Mesendoderm (in vitro differentiated cells): ENCODE data around the gene EPHA2.

Source experiments
- DNase-seq: peaks from one replicate; pipeline ENCODE4 v3.0.0; 2013
- H2AK5ac ChIP-seq: 2 replicates; pipeline ENCODE4 v1.6.1; 2013; ENCODE audit warnings: low read length, inconsistent platforms
- H2BK120ac ChIP-seq: 2 replicates; pipeline ENCODE4 v1.6.1; 2013; ENCODE audit warnings: low read depth, mild to moderate bottlenecking, low read length, moderate library complexity, mixed read lengths
- H2BK15ac ChIP-seq: replicated peaks from 2 replicates; pipeline ENCODE4 v1.6.1; 2013; ENCODE audit warnings: low read depth, mild to moderate bottlenecking, moderate library complexity
- H2BK5ac ChIP-seq: 2 replicates; pipeline ENCODE4 v1.6.1; 2013; ENCODE audit warnings: low read length, inconsistent platforms
- H3K18ac ChIP-seq: 2 replicates; pipeline ENCODE4 v1.6.1; 2013; ENCODE audit warnings: mild to moderate bottlenecking, low read length, mixed read lengths
- H3K23ac ChIP-seq: one replicate; pipeline ENCODE4 v1.6.1; 2013; ENCODE audit warnings: low read length
- H3K27ac ChIP-seq: 2 replicates; pipeline ENCODE4 v1.5.1; 2013; ENCODE audit warnings: low read depth, mild to moderate bottlenecking, inconsistent platforms, low read length, moderate library complexity
- H3K27me3 ChIP-seq: 2 replicates; pipeline ENCODE4 v1.6.1; 2013; ENCODE audit warnings: low read length, control low read depth, mild to moderate bottlenecking, inconsistent platforms; ENCODE audit not compliant: insufficient read depth, poor library complexity
- H3K36me3 ChIP-seq: 2 replicates; pipeline ENCODE4 v1.6.1; 2013; ENCODE audit warnings: low read length, inconsistent platforms; ENCODE audit not compliant: control insufficient read depth, insufficient read depth
- H3K4ac ChIP-seq: one replicate; pipeline ENCODE4 v1.6.1; 2013; ENCODE audit warnings: low read depth, mild to moderate bottlenecking, low read length, moderate library complexity
- H3K4me1 ChIP-seq: 2 replicates; pipeline ENCODE4 v1.6.1; 2013; ENCODE audit warnings: low read depth, low read length, inconsistent platforms; ENCODE audit not compliant: control insufficient read depth
- H3K4me2 ChIP-seq: 2 replicates; pipeline ENCODE4 v1.6.1; 2013; ENCODE audit warnings: low read length
- H3K4me3 ChIP-seq: 2 replicates; pipeline ENCODE4 v1.5.1; 2013; ENCODE audit warnings: mild to moderate bottlenecking, low read length
- H3K56ac ChIP-seq: one replicate; pipeline ENCODE4 v1.6.1; 2013; ENCODE audit warnings: low read length
- H3K79me1 ChIP-seq: 2 replicates; pipeline ENCODE4 v1.6.1; 2013; ENCODE audit warnings: low read length, inconsistent platforms
- H3K79me2 ChIP-seq: 2 replicates; pipeline ENCODE4 v1.6.1; 2013; ENCODE audit warnings: mild to moderate bottlenecking, low read length; ENCODE audit not compliant: control insufficient read depth, insufficient read depth
- H3K9ac ChIP-seq: 2 replicates; pipeline ENCODE4 v1.6.1; 2013; ENCODE audit warnings: low read length, inconsistent platforms
- H4K5ac ChIP-seq: one replicate; pipeline ENCODE4 v1.6.1; 2013; ENCODE audit warnings: low read length
- H4K8ac ChIP-seq: one replicate; pipeline ENCODE4 v1.6.1; 2013; ENCODE audit warnings: low read depth, mild to moderate bottlenecking, control low read depth, low read length, moderate library complexity
- WGBS: extraction: QIAGEN DNeasy Blood & Tissue Kit; methylation state at CpG from one replicate; pipeline ENCODE4 v1.1.7; 2013; ENCODE audit warnings: low lambda C conversion rate, missing lambda C conversion rate; ENCODE audit not compliant: insufficient coverage; ENCODE audit errors: extremely low coverage; 5-methylcytosine and 5-hydroxymethylcytosine counted together

Gene EPHA2

DNA sequence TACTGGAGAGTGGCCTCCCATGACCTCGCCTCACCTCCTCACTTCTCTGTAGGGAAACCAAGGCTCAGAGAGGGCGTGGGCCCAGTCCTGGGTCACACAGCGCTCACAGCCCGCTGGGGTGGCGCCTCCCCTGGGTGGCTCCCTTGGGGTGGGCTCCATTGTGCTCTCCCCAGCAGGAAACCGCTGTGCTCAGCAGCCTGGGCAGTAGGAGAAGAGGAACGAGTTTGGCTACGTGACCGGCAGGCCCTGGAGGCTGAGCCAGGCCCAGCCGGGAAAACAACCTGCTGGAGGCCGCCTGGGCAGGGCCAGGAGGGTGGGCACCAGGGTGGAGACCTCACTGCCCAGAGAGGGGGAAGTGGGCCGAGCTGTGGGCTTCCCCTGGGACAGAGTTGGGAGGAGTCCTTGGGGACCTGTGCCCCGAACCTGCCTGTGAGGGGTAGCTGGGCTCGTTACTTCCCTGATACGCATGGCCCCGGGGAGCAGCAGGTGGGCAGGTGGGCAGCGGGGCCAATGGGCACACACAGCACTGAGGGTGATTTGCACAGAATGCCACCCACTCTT is 67.4 kb downstream of the EPHA2 start:
- H2BK15ac ChIP-seq = no peak overlapping the region

DNA sequence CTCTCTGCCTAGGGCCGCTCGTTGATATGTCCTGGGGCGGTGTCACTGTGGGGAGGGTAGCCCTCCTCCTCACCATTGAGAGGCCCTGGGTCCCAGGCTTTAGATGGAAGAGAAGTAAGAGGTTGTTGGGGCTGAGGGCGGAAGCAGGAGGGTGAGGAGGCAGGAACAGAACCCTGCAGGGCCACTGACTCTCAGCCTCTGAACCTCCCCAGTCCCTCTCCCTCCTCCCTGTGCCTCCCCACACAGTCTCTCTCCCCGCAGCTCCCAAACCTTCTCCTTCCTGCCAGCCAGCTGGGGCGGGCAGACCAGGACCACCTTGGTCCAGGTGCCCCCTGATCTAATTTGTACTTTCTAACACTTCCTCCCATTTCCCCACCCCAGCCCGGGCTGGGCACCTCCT is 68.1 kb downstream of the EPHA2 start:
- Histone ChIP-seq H4K8ac (no peak overlapping the region), H3K56ac (peak overlapping the region; percentile 73), H3K4me3 (no peak overlapping the region), H3K18ac (no peak overlapping the region), H3K4ac (no peak overlapping the region), H2BK5ac (peak overlapping the region; percentile 76), H3K27me3 (no peaks in the 10 kb centered on the region), H3K23ac (peak overlapping the region; percentile 9), H4K5ac (no peak overlapping the region), H3K4me2 (no peak overlapping the region), H3K4me1 (peaks cover 6% of the 10 kb centered on the region), H3K79me1 (no peaks in the 10 kb centered on the region), H3K79me2 (no peaks in the 10 kb centered on the region), H2BK120ac (no peak overlapping the region), H2BK15ac (no peak overlapping the region), H3K36me3 (no peaks in the 10 kb centered on the region), H3K27ac (no peak overlapping the region), H3K9ac (peak overlapping the region; percentile 44), H2AK5ac (peak overlapping the region; percentile 9)
- WGBS = no CpG with 5 or more reads among the region's 7 CpGs
- DNase-seq = no peak

More for the DNA sequence above, 67.4 kb downstream of the EPHA2 start:
- Histone ChIP-seq H3K4ac (no peak overlapping the region), H3K56ac (peak overlapping the region; percentile 73), H4K5ac (no peak overlapping the region), H2BK5ac (no peak overlapping the region), H3K18ac (no peak overlapping the region), H3K27me3 (no peaks in the 10 kb centered on the region), H3K4me3 (no peak overlapping the region), H3K23ac (no peak overlapping the region), H3K4me2 (no peak overlapping the region), H2AK5ac (peak overlapping the region; percentile 82), H3K4me1 (peaks cover 6% of the 10 kb centered on the region), H3K79me1 (no peaks in the 10 kb centered on the region), H4K8ac (no peak overlapping the region), H3K79me2 (no peaks in the 10 kb centered on the region), H3K9ac (no peak overlapping the region), H3K27ac (no peak overlapping the region), H2BK120ac (no peak overlapping the region), H3K36me3 (no peaks in the 10 kb centered on the region)
- no CpG with 5 or more reads among the region's 17 CpGs for WGBS
- DNase-seq = no peak

- no peaks in the 10 kb centered on the region for H3K79me1 ChIP-seq
- H2BK5ac ChIP-seq = no peak overlapping the region
- DNase-seq = no peak
- H3K4ac ChIP-seq = no peak overlapping the region
- peak overlapping the region; percentile 38 for H2AK5ac ChIP-seq
- no CpG with 5 or more reads among the region's 6 CpGs for WGBS
- no peak overlapping the region for H2BK15ac ChIP-seq
- peak overlapping the region; percentile 9 for H4K5ac ChIP-seq
- H3K23ac ChIP-seq = no peak overlapping the region
- H4K8ac ChIP-seq = no peak overlapping the region
- H3K36me3 ChIP-seq = no peaks in the 10 kb centered on the region
- H3K27me3 ChIP-seq = no peaks in the 10 kb centered on the region
- H3K9ac ChIP-seq = no peak overlapping the region
- peak overlapping the region; percentile 60 for H3K56ac ChIP-seq
- H3K27ac ChIP-seq = no peak overlapping the region
- no peak overlapping the region for H3K18ac ChIP-seq
- H3K4me2 ChIP-seq = no peak overlapping the region
- H3K4me3 ChIP-seq = no peak overlapping the region
- H3K4me1 ChIP-seq = peaks cover 6% of the 10 kb centered on the region
- H2BK120ac ChIP-seq = no peak overlapping the region
- no peaks in the 10 kb centered on the region for H3K79me2 ChIP-seq
Measured at GRCh38 chr1:16085522-16085921, 70.3 kb downstream of the EPHA2 start.

- no peak overlapping the region for H2BK120ac ChIP-seq
- no peak overlapping the region for H3K27ac ChIP-seq
- H4K5ac ChIP-seq = no peak overlapping the region
- peak overlapping the region; percentile 82 for H3K18ac ChIP-seq
- no peak for DNase-seq
- no peak overlapping the region for H2BK15ac ChIP-seq
- H3K79me2 ChIP-seq = no peaks in the 10 kb centered on the region
- H3K4me3 ChIP-seq = no peak overlapping the region
- WGBS = no CpG with 5 or more reads among the region's 5 CpGs
- H3K56ac ChIP-seq = peak overlapping the region; percentile 18
- H3K36me3 ChIP-seq = no peaks in the 10 kb centered on the region
- no peak overlapping the region for H2BK5ac ChIP-seq
- no peaks in the 10 kb centered on the region for H3K79me1 ChIP-seq
- no peaks in the 10 kb centered on the region for H3K27me3 ChIP-seq
- H3K4ac ChIP-seq = peak overlapping the region; percentile 64
- H3K4me1 ChIP-seq = peaks cover 8% of the 10 kb centered on the region
- no peak overlapping the region for H3K23ac ChIP-seq
- H3K4me2 ChIP-seq = no peak overlapping the region
- H2AK5ac ChIP-seq = no peak overlapping the region
- H4K8ac ChIP-seq = no peak overlapping the region
- no peak overlapping the region for H3K9ac ChIP-seq
Measured at GRCh38 chr1:16083486-16083885, 72.4 kb downstream of the EPHA2 start.

DNA sequence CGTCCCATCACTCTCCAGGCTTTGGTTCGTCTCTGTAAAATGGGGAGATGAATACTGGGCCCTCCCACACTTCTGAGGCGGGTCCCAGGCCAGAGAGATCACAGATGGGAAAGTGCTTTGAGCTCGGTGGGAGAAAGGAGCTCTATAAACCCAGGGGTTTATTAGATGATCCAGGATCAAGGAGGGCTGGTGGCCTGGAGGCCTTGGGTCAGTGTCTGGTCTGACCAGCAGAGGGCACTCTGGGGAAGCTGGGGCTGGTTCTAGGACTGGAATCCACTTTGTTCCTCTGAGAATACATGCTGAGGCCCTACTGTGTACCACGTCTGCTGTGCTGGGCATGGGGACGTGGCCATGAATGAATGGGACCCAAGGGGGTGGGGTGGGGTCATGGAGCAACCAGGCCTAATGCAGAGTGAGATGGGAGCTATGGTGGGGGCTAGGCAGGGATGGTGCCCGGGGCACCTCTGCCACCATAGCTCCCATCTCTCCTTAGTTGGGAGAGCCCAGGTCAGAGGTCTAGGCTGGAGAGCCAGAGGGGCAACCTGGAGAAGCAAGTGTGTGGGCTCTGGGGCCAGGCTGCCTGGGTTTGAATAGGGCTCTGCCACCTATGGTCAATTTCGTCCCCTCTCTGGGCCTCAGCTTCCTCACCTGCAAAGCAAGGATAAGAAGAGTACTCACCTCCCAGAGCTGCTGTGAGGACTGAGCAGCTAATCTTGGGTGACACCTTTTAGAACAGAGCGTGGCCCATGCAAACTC is 73.4 kb downstream of the EPHA2 start:
- Histone ChIP-seq H2BK15ac (no peak overlapping the region), H3K56ac (peak overlapping the region; percentile 37), H3K36me3 (no peaks in the 10 kb centered on the region), H2BK5ac (no peak overlapping the region), H2BK120ac (no peak overlapping the region), H3K4ac (peak overlapping the region; percentile 58), H3K27me3 (no peaks in the 10 kb centered on the region), H3K27ac (no peak overlapping the region), H2AK5ac (peak overlapping the region; percentile 76), H3K4me1 (peaks cover 1% of the 10 kb centered on the region), H3K4me3 (no peak overlapping the region), H4K8ac (no peak overlapping the region), H3K79me1 (no peaks in the 10 kb centered on the region), H4K5ac (no peak overlapping the region), H3K79me2 (no peaks in the 10 kb centered on the region), H3K4me2 (no peak overlapping the region), H3K9ac (peak overlapping the region; percentile 3), H3K23ac (no peak overlapping the region), H3K18ac (peak overlapping the region; percentile 31)
- no CpG with 5 or more reads among the region's 9 CpGs for WGBS
- DNase-seq = peak; percentile 81
